HCT116 (cell line): ENCODE measurements around the gene TBC1D23. TPM values are rescaled to one million over a fixed set of nuclear protein-coding genes. Genes with fewer than 3 reads are reported as not detected.

Source experiments
- ATAC-seq: fragments of 200-7000 bp; cut with Tn5 transposase; 2 replicates; pipeline ENCODE4 v1.9.1; 2020; ENCODE audit warnings: mild to moderate bottlenecking, moderate library complexity
- BruUV-seq: library from RNA; stranded (reverse); fragments of 400-500 nt; replicated peaks from 2 replicates; lab custom pipeline; 2021; lab: Mats Ljungman, UMichigan
- CTCF ChIA-PET: fragments of 300-600 bp; sonication (Branson Sonifier 250); formaldehyde crosslinking; loops from one replicate; lab custom pipeline; 2021; ENCODE audit warnings: antibody characterized with exemption; lab: Charles Lee
- POLR2A ChIA-PET: fragments of 300-600, 350-600 bp; sonication (Branson Sonifier 250); formaldehyde crosslinking; loops from one replicate; lab custom pipeline; 2021; ENCODE audit warnings: antibody characterized with exemption; lab: Charles Lee
- RAD21 ChIA-PET, 2 experiments: fragments of 300-600 bp; sonication (Branson Sonifier 250); formaldehyde crosslinking; loops; one replicate each; lab custom pipeline; 2023; ENCODE audit warnings: low total read pairs in 2 of 2; ENCODE audit not compliant: uncharacterized antibody in 2 of 2, unreplicated experiment in 2 of 2, low non-redundant PET in 1 of 2; lab: Charles Lee
- DNase-seq: peaks from one replicate; pipeline ENCODE4 v3.0.0-alpha.2; 2010; ENCODE audit warnings: low read depth, low spot score
- H2AFZ ChIP-seq: fragments of 200-600 bp; shearing (Covaris generic), sonication (generic); 2 replicates; pipeline ENCODE4 v1.6.1; 2017; ENCODE audit warnings: low read depth, mixed run types, mixed read lengths, antibody characterized with exemption, low read length; ENCODE audit not compliant: poor library complexity, severe bottlenecking
- H3K27ac ChIP-seq: 2 replicates; pipeline ENCODE4 v1.5.1; 2012; ENCODE audit warnings: low read depth, low read length
- H3K27me3 ChIP-seq: fragments of 200-600 bp; sonication (generic); 2 replicates; pipeline ENCODE4 v1.6.1; 2016; ENCODE audit warnings: mixed run types, low read length, mixed read lengths; ENCODE audit not compliant: insufficient read depth
- H3K36me3 ChIP-seq, 2 experiments: fragments of 200-500 bp in 1 of 2; fragments of 200-600 bp in 1 of 2; sonication (Bioruptor generic) in 1 of 2; sonication (generic) in 1 of 2; 2 replicates each; pipeline versions ENCODE4 v1.5.1 to v1.6.1; 2014 to 2016; ENCODE audit warnings: low read length in 2 of 2, inconsistent platforms in 1 of 2, mixed read lengths in 1 of 2, mixed run types in 1 of 2; ENCODE audit not compliant: insufficient read depth in 2 of 2, control insufficient read depth in 1 of 2
- H3K4me1 ChIP-seq, 2 experiments: fragments of 200-600 bp in 1 of 2; sonication (generic) in 1 of 2; 2 replicates each; pipeline versions ENCODE4 v1.5.1 to v1.6.1; 2012 to 2017; ENCODE audit warnings: low read length in 2 of 2, inconsistent platforms in 1 of 2, mild to moderate bottlenecking in 1 of 2, mixed read lengths in 1 of 2, mixed run types in 1 of 2, moderate library complexity in 1 of 2; ENCODE audit not compliant: insufficient read depth in 2 of 2, control insufficient read depth in 1 of 2
- H3K4me2 ChIP-seq: fragments of 200-600 bp; sonication (generic); 2 replicates; pipeline ENCODE4 v1.6.1; 2017; ENCODE audit warnings: mixed run types, low read length, mixed read lengths
- H3K4me3 ChIP-seq, 2 experiments: fragments of 200-600 bp in 1 of 2; sonication (generic) in 1 of 2; replicated peaks in 1 of 2; 2 replicates each; pipeline ENCODE4 v1.5.1; 2011 to 2016; ENCODE audit warnings: low read length in 2 of 2, control low read depth in 1 of 2, low read depth in 1 of 2, mild to moderate bottlenecking in 1 of 2, mixed read lengths in 1 of 2, mixed run types in 1 of 2
- H3K79me2 ChIP-seq: fragments of 200-600 bp; sonication (generic); 2 replicates; pipeline ENCODE4 v1.6.1; 2017; ENCODE audit warnings: mild to moderate bottlenecking, mixed run types, low read length, moderate library complexity, mixed read lengths; ENCODE audit not compliant: insufficient read depth
- H3K9ac ChIP-seq: fragments of 200-600 bp; sonication (generic); 2 replicates; pipeline ENCODE4 v1.6.1; 2016; ENCODE audit warnings: low read length, mixed read lengths
- H3K9me2 ChIP-seq: fragments of 200-600 bp; sonication (generic), shearing (Covaris generic); 2 replicates; pipeline ENCODE4 v1.6.1; 2017; ENCODE audit warnings: mixed run types, mild to moderate bottlenecking, moderate library complexity; ENCODE audit not compliant: insufficient read depth
- H3K9me3 ChIP-seq, 2 experiments: fragments of 200-500 bp in 1 of 2; fragments of 200-600 bp in 1 of 2; sonication (Bioruptor generic) in 1 of 2; sonication (generic) in 1 of 2; 2 replicates each; pipeline ENCODE4 v1.6.1; 2014 to 2017; ENCODE audit warnings: low read length in 2 of 2, mixed read lengths in 2 of 2, inconsistent platforms in 1 of 2, low read depth in 1 of 2, mild to moderate bottlenecking in 1 of 2, mixed run types in 1 of 2, moderate library complexity in 1 of 2; ENCODE audit not compliant: control insufficient read depth in 1 of 2, insufficient read depth in 1 of 2
- H4K20me1 ChIP-seq: fragments of 200-600 bp; sonication (generic), shearing (Covaris generic); 2 replicates; pipeline ENCODE4 v1.6.1; 2017; ENCODE audit warnings: mixed run types, mild to moderate bottlenecking, moderate library complexity; ENCODE audit not compliant: insufficient read depth
- CBX3 ChIP-seq: IDR thresholded peaks from 2 replicates; pipeline ENCODE4 v1.6.1; 2012; ENCODE audit warnings: low read depth
- CEBPB ChIP-seq: IDR thresholded peaks from 2 replicates; pipeline ENCODE4 v1.6.1; 2012; ENCODE audit warnings: low read depth
- EGR1 ChIP-seq: IDR thresholded peaks from 2 replicates; pipeline ENCODE4 v1.6.1; 2012; ENCODE audit warnings: low read depth
- ELF1 ChIP-seq: IDR thresholded peaks from 2 replicates; pipeline ENCODE4 v1.6.1; 2012; ENCODE audit warnings: low read depth, borderline replicate concordance
- EZH2phosphoT487 ChIP-seq: fragments of 200-600 bp; IDR thresholded peaks from 2 replicates; pipeline ENCODE4 v1.6.1; 2018; ENCODE audit warnings: antibody characterized with exemption, borderline replicate concordance
- JUND ChIP-seq: IDR thresholded peaks from 2 replicates; pipeline ENCODE4 v1.6.1; 2012
- POLR2A ChIP-seq: IDR thresholded peaks from 2 replicates; pipeline ENCODE4 v1.7.0; 2011; ENCODE audit warnings: borderline replicate concordance; ENCODE audit not compliant: insufficient read depth, insufficient read length; ENCODE audit errors: extremely low read depth
- POLR2AphosphoS5 ChIP-seq: IDR thresholded peaks from 2 replicates; pipeline ENCODE4 v1.6.1; 2011; ENCODE audit warnings: mild to moderate bottlenecking, low read depth, low read length, moderate library complexity
- RAD21 ChIP-seq: IDR thresholded peaks from 2 replicates; pipeline ENCODE4 v1.6.1; 2012; ENCODE audit warnings: low read depth, mild to moderate bottlenecking
- SP1 ChIP-seq: IDR thresholded peaks from 2 replicates; pipeline ENCODE4 v1.6.1; 2012; ENCODE audit warnings: low read depth
- ZFX ChIP-seq: fragments of 450-650 bp; IDR thresholded peaks from 2 replicates; pipeline ENCODE4 v1.6.1; 2017
- intact Hi-C: fragments of 100-400 bp; cut with micrococcal nuclease; formaldehyde crosslinking; loops from 2 replicates; pipeline ENCODE4 v1.10.0; 2022
- total RNA-seq: library from RNA; stranded (reverse); gene quantifications from one replicate; pipeline ENCODE4 v1.2.1, GENCODE V29; 2021; ENCODE audit not compliant: unreplicated experiment
- TF ChIP-seq, protein P1 (sequence below), 3 experiments: fragments of 200-600 bp in 1 of 3; sonication (generic) in 1 of 3; IDR thresholded peaks in 2 of 3; conservative IDR thresholded peaks in 1 of 3; 2 replicates each; pipeline ENCODE4 v1.5.1; 2012 to 2017; ENCODE audit warnings: low read depth in 2 of 3, low read length in 2 of 3, antibody characterized with exemption in 1 of 3, borderline replicate concordance in 1 of 3, control low read depth in 1 of 3, mild to moderate bottlenecking in 1 of 3, mixed read lengths in 1 of 3, mixed run types in 1 of 3, moderate library complexity in 1 of 3; ENCODE audit not compliant: insufficient read depth in 1 of 3
- TF ChIP-seq, protein P2 (sequence below): IDR thresholded peaks from 2 replicates; pipeline ENCODE4 v1.6.1; 2012
- TF ChIP-seq, protein P3 (sequence below): IDR thresholded peaks from 2 replicates; pipeline ENCODE4 v1.6.1; 2012; ENCODE audit warnings: low read depth

The TBC1D23 gene
- total RNA-seq, 1 experiment from 2014 or later, result 21.9 TPM

DNA sequence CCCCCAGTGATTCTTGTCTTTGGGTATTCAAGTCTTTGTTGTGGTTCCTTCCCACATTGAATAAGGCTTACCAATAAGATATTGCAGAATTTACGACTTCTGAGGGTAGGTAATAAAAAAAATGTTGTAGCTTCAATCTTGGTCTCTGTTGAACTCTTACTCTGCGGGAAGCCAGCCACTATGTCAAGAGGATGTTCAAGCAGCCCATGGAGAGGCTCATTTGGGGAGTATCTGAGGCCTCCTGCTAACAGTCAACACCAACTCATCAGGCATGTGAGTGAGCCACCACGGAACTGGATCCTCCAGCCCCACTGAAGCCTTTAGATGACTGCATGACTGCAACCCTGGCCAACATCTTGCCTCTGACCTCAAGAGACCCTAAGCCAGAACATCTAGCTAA is 3.2 kb upstream of the TBC1D23 start:
- ATAC-seq (no peak), DNase-seq (no peak)
- no TSS peak for BruUV-seq
- Histone ChIP-seq H3K36me3 (no peaks in the 10 kb centered on the region), H3K9ac (no peak overlapping the region), H3K9me3 (no peaks in the 10 kb centered on the region), H3K9me2 (no peaks in the 10 kb centered on the region), H3K4me2 (no peak overlapping the region), H4K20me1 (no peaks in the 10 kb centered on the region), H3K27ac (no peak overlapping the region), H2AFZ (no peak overlapping the region), H3K79me2 (peaks cover 14% of the 10 kb centered on the region), H3K4me1 (peaks cover 6 to 16% of the 10 kb centered on the region in 2 experiments; a peak in 3 of 4 replicates), H3K27me3 (no peaks in the 10 kb centered on the region), H3K4me3 (no peak overlapping the region)
- intact Hi-C loops, result no loop called here
- POLR2A ChIA-PET, result no interaction called here
- TF ChIP-seq POLR2AphosphoS5 (no peak), CBX3 (no peak), SP1 (no peak), ELF1 (no peak), EZH2phosphoT487 (no peak), POLR2A (no peak), RAD21 (no peak), EGR1 (no peak), JUND (no peak), ZFX (no peak), CEBPB (no peak)
- TF ChIP-seq, protein P1, sequence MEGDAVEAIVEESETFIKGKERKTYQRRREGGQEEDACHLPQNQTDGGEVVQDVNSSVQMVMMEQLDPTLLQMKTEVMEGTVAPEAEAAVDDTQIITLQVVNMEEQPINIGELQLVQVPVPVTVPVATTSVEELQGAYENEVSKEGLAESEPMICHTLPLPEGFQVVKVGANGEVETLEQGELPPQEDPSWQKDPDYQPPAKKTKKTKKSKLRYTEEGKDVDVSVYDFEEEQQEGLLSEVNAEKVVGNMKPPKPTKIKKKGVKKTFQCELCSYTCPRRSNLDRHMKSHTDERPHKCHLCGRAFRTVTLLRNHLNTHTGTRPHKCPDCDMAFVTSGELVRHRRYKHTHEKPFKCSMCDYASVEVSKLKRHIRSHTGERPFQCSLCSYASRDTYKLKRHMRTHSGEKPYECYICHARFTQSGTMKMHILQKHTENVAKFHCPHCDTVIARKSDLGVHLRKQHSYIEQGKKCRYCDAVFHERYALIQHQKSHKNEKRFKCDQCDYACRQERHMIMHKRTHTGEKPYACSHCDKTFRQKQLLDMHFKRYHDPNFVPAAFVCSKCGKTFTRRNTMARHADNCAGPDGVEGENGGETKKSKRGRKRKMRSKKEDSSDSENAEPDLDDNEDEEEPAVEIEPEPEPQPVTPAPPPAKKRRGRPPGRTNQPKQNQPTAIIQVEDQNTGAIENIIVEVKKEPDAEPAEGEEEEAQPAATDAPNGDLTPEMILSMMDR (IDR thresholded peaks at IDR 0.05 in 2 of 3, conservative IDR thresholded peaks at IDR 0.05 in 1 of 3; ENCODE audit: borderline replicate concordance in 1 of 3, insufficient read depth in 1 of 3, low read depth in 2 of 3, low read length in 2 of 3), result no peak
- TF ChIP-seq, protein P2, sequence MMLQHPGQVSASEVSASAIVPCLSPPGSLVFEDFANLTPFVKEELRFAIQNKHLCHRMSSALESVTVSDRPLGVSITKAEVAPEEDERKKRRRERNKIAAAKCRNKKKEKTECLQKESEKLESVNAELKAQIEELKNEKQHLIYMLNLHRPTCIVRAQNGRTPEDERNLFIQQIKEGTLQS, result no peak
- TF ChIP-seq, protein P3, sequence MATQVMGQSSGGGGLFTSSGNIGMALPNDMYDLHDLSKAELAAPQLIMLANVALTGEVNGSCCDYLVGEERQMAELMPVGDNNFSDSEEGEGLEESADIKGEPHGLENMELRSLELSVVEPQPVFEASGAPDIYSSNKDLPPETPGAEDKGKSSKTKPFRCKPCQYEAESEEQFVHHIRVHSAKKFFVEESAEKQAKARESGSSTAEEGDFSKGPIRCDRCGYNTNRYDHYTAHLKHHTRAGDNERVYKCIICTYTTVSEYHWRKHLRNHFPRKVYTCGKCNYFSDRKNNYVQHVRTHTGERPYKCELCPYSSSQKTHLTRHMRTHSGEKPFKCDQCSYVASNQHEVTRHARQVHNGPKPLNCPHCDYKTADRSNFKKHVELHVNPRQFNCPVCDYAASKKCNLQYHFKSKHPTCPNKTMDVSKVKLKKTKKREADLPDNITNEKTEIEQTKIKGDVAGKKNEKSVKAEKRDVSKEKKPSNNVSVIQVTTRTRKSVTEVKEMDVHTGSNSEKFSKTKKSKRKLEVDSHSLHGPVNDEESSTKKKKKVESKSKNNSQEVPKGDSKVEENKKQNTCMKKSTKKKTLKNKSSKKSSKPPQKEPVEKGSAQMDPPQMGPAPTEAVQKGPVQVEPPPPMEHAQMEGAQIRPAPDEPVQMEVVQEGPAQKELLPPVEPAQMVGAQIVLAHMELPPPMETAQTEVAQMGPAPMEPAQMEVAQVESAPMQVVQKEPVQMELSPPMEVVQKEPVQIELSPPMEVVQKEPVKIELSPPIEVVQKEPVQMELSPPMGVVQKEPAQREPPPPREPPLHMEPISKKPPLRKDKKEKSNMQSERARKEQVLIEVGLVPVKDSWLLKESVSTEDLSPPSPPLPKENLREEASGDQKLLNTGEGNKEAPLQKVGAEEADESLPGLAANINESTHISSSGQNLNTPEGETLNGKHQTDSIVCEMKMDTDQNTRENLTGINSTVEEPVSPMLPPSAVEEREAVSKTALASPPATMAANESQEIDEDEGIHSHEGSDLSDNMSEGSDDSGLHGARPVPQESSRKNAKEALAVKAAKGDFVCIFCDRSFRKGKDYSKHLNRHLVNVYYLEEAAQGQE, result no peak
- RAD21 ChIA-PET, result no interaction called here
- CTCF ChIA-PET, result interaction anchor here (1.3 to 1.4 kb wide), 2 partner anchors 424 to 426 kb away, joined by 3 to 5 read pairs; no protein-coding TSS in a partner anchor
